Measurements from ENCODE around the gene TRIM32.

DNA sequence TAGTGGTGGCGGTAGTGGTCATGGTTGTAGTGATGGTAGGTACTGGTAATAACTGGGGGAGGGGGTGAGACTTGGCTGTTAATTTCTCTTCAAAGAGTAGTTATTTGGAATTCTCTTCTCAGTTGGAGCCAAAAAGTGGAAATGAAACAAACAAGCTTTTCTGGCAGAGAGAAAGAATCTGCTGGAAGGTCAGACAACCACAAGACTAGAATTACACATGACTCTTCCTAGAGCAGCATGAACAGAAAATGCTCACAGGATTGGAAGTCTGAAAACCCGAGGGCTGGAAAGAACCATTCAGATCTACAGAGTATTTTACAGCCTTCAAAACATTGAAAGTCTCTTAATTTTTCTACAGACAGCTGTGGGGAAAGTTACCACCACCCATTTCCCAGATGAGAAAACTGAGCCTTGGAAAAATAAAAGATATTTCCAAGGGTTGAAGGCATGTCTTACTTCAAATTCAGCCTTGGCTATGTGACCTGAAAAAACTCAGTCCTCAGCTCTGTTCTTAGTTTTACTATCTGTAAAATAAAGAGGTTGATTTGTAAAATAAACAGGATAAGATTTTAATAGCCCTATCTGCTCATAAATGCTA lies 42.9 kb upstream of the TRIM32 start:
- no peak for TF ChIP-seq CTCF (IDR thresholded peaks at IDR 0.05)
- TF ChIP-seq POLR2A (IDR thresholded peaks at IDR 0.05) = no peak
- TF ChIP-seq POLR2AphosphoS5 (IDR thresholded peaks at IDR 0.05) = no peak
